Stimulated activated CD4-positive, alpha-beta T cell treated with anti-CD3 and anti-CD28 coated beads, Interleukin-4, amount 100 ng/mL, for 24 hours (primary cell): ENCODE data around the gene SQSTM1.

Experiments used
- DNase-seq: peaks from one replicate; pipeline ENCODE4 v3.0.0-alpha.2; 2020

Gene SQSTM1

GRCh38 chr5:179875741-179876609 is 55.3 kb downstream of the SQSTM1 start:
- DNase-seq = no peak

DNA sequence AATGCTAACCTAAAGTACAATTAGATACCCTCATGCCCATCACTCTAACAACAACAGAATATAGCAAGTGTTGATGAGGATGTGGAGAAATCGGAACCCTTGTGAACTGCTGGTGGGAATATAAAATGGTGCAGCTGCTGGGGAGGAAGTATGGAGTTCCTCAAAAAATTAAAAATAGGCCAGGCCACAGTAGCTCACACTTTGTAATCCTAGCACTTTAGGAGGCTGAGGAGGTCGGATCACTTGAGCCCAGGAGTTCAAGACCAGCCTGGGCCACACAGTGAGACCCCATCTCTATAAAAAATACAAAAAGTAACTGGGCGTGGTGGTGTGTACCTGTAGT is 55.9 kb downstream of the SQSTM1 start:
- no peak for DNase-seq

DNA sequence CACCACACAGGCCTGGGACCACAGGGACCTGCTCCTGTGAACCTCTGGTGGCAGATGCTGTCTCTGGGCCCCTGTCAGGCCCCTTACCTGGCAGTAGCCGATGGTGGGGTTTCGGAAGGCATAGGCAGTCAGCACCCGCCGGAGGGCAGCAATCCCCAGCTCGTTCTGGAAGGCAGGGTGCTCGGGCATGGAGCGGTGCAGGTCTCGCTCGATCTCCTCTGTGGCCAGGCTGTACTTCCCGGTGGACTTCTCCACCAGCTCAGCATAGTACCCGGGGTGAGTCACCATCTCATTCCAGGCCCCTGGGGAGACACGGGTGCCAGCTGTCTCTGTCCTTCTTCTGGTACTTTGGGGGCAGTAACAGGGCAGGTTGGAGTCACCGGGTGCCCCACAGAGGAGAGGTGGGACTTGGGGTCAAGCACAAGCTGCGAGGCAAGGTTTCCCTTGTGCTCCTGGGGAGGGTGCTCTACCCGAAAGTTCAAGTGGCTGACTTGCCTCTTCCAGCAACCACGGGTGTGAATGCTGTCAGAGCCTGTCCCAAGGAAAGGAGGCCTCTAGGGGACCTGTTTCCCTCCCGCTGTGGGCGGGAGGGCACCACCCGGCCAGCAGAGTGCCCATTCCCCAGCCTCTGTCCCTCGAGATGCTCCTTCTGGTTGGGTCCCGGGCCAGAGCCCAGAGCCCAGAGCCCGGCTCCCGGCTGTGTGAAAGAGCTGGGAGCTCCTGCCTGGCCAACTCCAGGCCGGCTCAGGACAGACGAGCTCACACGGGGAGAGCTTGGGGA is 57.7 kb downstream of the SQSTM1 start:
- DNase-seq = no peak

GRCh38 chr5:179879003-179879689 is 58.4 kb downstream of the SQSTM1 start:
- DNase-seq = no peak

GRCh38 chr5:179879690-179880010 is 58.9 kb downstream of the SQSTM1 start:
- DNase-seq = no peak

DNA sequence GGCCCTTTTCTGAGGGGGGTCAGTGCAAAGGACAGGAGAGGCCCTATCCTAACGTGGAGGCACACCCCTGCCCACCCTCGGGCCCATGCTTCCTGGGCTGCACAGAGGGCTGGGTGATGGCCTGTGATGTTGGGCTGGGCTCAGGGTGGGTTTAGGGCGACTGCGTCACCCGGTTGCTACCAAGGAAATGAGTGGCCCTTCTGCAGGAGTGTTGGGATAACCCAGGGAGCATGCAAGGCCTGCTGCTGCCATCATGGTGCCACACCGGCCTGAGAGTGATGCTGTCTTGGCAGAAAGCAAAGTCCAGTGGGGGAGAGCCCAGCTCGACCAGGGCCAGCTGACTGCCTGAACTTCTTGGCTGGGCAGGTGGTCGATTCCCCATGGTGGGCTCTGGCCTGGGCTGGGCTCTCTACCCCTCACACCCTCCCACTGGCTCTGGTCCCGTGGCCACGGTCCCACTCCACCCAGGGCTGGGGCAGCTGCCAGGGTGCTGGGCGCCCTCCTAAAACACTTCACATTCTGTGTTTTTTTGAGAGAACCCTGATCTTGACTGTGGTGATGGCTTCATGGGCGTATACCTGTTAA is 59.5 kb downstream of the SQSTM1 start:
- no peak for DNase-seq

DNA sequence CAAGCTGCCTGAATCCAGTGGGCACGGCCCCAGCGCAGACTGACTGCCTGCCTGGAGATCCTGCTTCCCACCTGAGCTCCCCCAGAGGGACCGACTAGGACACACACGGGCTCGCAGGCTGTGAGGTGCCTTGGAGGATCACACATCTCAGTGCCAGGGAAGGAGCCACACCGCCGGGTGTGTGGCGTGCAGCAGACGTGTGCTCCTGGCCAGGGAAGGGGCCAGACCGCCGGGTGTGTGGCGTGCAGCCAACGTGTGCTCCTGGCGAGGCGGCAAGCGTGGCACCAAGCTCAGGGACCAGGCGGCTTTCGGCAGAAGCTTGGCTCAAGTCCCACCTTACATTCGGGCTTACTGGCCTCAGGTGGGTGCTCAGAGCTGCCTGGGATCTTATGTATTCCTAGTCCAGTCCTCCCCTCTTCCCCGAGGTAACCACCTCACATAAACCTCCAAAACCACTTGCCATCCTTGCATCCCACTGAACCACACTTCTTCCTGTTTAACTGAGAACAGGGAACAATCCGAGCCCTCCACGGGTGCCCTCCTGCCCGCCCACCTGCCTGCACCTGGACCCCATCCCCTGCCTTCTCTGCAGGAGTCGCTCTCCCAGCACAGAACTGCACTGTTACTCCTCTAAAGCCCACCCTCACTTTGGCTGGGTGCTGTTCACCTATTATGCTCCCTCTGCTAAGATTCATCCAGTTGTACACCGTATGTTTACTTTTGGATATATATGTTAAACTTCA is 60.3 kb downstream of the SQSTM1 start:
- DNase-seq = no peak

- no peak for DNase-seq
Observed at GRCh38 chr5:179882338-179882737, 61.6 kb downstream of the SQSTM1 start.

DNA sequence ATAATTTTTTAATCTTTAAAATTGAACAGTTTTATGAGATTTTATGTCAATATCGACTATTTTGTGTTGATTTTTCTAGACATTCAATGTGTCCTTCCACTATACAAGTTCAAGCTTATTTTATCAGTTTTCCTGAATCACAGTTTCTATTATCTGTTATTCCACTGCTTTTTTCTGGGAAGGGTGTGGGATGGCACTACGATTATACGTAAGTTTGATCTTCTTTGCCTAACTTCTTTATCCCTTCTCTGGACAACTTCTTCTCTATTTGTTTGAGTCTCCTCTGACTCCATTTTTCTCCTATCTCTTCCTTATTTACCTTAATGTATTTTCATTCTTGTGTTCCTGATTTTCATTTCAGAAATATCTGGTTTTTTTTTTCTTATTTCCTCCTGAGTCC is 62.5 kb downstream of the SQSTM1 start:
- DNase-seq = no peak

DNA sequence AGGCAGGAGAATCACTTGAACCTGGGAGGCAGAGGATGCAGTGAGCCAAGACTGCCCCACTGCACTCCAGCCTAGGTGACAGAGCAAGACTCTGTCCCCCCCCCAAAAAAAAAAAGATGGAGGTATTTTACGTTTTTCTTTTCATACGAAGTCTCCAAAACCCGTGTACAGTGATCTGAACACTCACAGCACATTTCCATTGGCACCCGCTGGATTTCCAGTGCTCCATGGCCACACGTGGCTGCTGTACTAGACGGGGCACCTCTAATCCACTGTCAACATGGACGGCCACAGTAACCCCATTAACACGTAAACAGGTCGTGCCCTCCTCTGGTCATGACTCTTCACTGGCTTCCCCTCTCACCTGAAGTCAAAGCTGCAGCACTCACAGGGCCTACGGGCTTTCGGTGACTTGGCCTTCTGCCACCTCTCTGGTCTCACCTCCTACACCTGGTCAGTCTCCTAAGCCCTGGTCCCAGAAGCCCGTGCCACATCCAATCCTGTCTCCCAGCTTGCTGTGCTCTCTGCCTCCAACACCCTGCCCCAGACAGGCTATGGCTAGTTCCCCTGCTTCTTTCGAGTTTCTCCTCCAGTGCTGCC is 64.9 kb downstream of the SQSTM1 start:
- DNase-seq = no peak

DNA sequence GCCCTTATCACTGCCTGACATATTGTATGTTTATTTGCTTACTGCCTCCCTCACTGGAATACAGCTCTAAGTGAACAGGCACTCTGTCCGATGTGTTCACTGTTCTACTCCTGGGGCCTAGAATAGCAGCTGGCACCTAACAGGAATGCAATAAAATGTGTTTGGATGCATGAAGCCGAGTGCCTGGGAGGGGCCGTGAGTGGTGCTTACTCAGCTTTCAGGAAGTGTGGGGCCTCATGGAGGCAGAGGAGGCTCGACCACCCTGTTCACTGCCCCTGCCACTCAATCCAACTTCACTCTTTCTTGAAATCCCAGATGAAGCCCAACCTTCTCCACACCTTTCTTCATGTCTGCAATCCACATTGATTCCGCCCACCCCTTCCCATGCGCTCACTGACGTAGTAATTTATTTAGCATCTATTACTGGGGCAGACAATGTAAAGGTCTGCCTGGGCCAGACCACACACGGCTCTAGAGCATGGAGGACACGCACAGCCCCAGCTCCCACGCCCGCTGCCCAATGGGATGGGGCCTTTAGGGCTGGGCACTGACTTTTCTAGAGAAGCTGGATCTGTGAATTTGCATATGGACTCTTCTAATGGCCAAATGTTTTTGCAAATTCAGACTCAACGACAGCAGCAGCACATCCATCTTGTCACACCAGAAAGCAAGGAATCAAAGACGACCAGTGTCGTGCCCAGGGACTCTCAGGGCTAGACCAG is 65.6 kb downstream of the SQSTM1 start:
- no peak for DNase-seq

GRCh38 chr5:179887095-179887494 is 66.4 kb downstream of the SQSTM1 start:
- DNase-seq = no peak
